ENCODE results near the gene ERBB2. TPM values are rescaled to one million over a fixed set of nuclear protein-coding genes. Genes with fewer than 3 reads are reported as not detected.

The ERBB2 gene
- total RNA-seq, 4 donors from 2014 or later, result 104 to 339 (median 247) TPM

- Histone ChIP-seq H3K4me3 (no peak overlapping the region), H3K27me3 (no peaks in the 10 kb centered on the region), H3K27ac (no peak overlapping the region), H3K9me3 (no peaks in the 10 kb centered on the region), H3K36me3 (no peaks in the 10 kb centered on the region), H3K4me1 (peaks cover 0 to 30% (median 14%) of the 10 kb centered on the region in 4 donors)
- DNase-seq, result peak in 2 of 3 donors; percentile 24 to 44
- TF ChIP-seq CTCF (IDR thresholded peaks at IDR 0.05) (no peak), POLR2A (IDR thresholded peaks at IDR 0.05) (no peak)
Observed at GRCh38 chr17:39752241-39752881, 52.5 kb downstream of the ERBB2 start.

- TF ChIP-seq CTCF (IDR thresholded peaks at IDR 0.05), result no peak
- peak in 1 of 2 donors; percentile 17 for TF ChIP-seq POLR2A (IDR thresholded peaks at IDR 0.05)
- peak in 2 of 3 donors; percentile 78 to 89 for DNase-seq
- no peaks in the 10 kb centered on the region for H3K27me3 ChIP-seq
Observed at GRCh38 chr17:39753514-39754160, 53.8 kb downstream of the ERBB2 start.

GRCh38 chr17:39754161-39754957 is 54.5 kb downstream of the ERBB2 start:
- no peaks in the 10 kb centered on the region for H3K27me3 ChIP-seq
- H3K9me3 ChIP-seq, result no peaks in the 10 kb centered on the region
- peak; percentile 56 to 80 for TF ChIP-seq POLR2A (IDR thresholded peaks at IDR 0.05)
- peak; percentile 94 to 100 (median 98) for TF ChIP-seq CTCF (IDR thresholded peaks at IDR 0.05)
- peak; percentile 94 to 98 (median 97) for DNase-seq
- H3K4me1 ChIP-seq, result peaks cover 0 to 45% (median 19%) of the 10 kb centered on the region in 4 donors
- H3K4me3 ChIP-seq, result peak overlapping the region; percentile 44 to 88 (median 68)
- H3K27ac ChIP-seq, result peak overlapping the region; percentile 88 to 98 (median 96)
- no peaks in the 10 kb centered on the region for H3K36me3 ChIP-seq

More at GRCh38 chr17:39753514-39754160, 53.8 kb downstream of the ERBB2 start:
- H3K4me3 ChIP-seq, result peak overlapping the region; percentile 44 to 88 (median 68)
- H3K27ac ChIP-seq, result peak overlapping the region; percentile 88 to 98 (median 96)
- no peaks in the 10 kb centered on the region for H3K9me3 ChIP-seq
- no peaks in the 10 kb centered on the region for H3K36me3 ChIP-seq
- H3K4me1 ChIP-seq, result peaks cover 0 to 42% (median 19%) of the 10 kb centered on the region in 4 donors

- no peaks in the 10 kb centered on the region for H3K36me3 ChIP-seq
- peak overlapping the region; percentile 88 to 98 (median 96) for H3K27ac ChIP-seq
- no peaks in the 10 kb centered on the region for H3K9me3 ChIP-seq
- no peak for TF ChIP-seq CTCF (IDR thresholded peaks at IDR 0.05)
- TF ChIP-seq POLR2A (IDR thresholded peaks at IDR 0.05), result no peak
- H3K4me3 ChIP-seq, result peak overlapping the region; percentile 44 to 88 (median 68)
- no peaks in the 10 kb centered on the region for H3K27me3 ChIP-seq
- H3K4me1 ChIP-seq, result peaks cover 0 to 48% (median 18%) of the 10 kb centered on the region in 4 donors
- DNase-seq, result peak in 1 of 3 donors; percentile 56
Observed at GRCh38 chr17:39754958-39755553, 55.2 kb downstream of the ERBB2 start.

Measured in Peyer's patch (tissue), 4 donors.